Smooth muscle cell (in vitro differentiated cells): ENCODE measurements around the gene TAF1C. TPM values are rescaled to one million over a fixed set of nuclear protein-coding genes. Genes with fewer than 3 reads are reported as not detected.

Experiments used
- DNase-seq: peaks from one replicate; lab custom pipeline; 2025; ENCODE audit not compliant: unreplicated experiment; lab: John Stamatoyannopoulos, UW
- H2AFZ ChIP-seq: fragments of 200-600 bp; sonication (generic); 2 replicates; pipeline ENCODE4 v1.6.0; 2016; ENCODE audit warnings: antibody characterized with exemption, low read depth, mild to moderate bottlenecking
- H3F3A ChIP-seq: fragments of 200-600 bp; sonication (generic); 2 replicates; pipeline ENCODE4 v1.6.0; 2017; ENCODE audit warnings: antibody characterized with exemption, low read depth
- H3K27ac ChIP-seq: fragments of 200-600 bp; sonication (generic); 2 replicates; pipeline ENCODE4 v1.5.1; 2016; ENCODE audit warnings: low read depth, mild to moderate bottlenecking
- H3K27me3 ChIP-seq: fragments of 200-600 bp; sonication (generic); 2 replicates; pipeline ENCODE4 v1.6.1; 2016; ENCODE audit warnings: low read depth, mild to moderate bottlenecking
- H3K36me3 ChIP-seq: fragments of 200-600 bp; sonication (generic); 2 replicates; pipeline ENCODE4 v1.5.1; 2016; ENCODE audit warnings: low read depth
- H3K4me1 ChIP-seq: fragments of 200-600 bp; sonication (generic); 2 replicates; pipeline ENCODE4 v1.5.1; 2016; ENCODE audit warnings: low read depth
- H3K4me2 ChIP-seq: fragments of 200-600 bp; sonication (generic); 2 replicates; pipeline ENCODE4 v1.6.0; 2016; ENCODE audit warnings: mild to moderate bottlenecking
- H3K4me3 ChIP-seq: fragments of 200-600 bp; sonication (generic); 2 replicates; pipeline ENCODE4 v1.5.1; 2016; ENCODE audit warnings: mild to moderate bottlenecking
- H3K79me2 ChIP-seq: fragments of 200-600 bp; sonication (generic); 2 replicates; pipeline ENCODE4 v1.6.0; 2016; ENCODE audit warnings: low read depth, mild to moderate bottlenecking
- H3K9ac ChIP-seq: fragments of 200-600 bp; sonication (generic); 2 replicates; pipeline ENCODE4 v1.6.0; 2016; ENCODE audit warnings: low read depth
- H3K9me3 ChIP-seq: fragments of 200-600 bp; sonication (generic); replicated peaks from 2 replicates; pipeline ENCODE4 v1.5.1; 2016; ENCODE audit warnings: low read depth
- H4K20me1 ChIP-seq: fragments of 200-600 bp; sonication (generic); 2 replicates; pipeline ENCODE4 v1.6.0; 2016; ENCODE audit warnings: low read depth
- WGBS: methylation state at CpG from one replicate; pipeline ENCODE4 v1.1.7; 2016; ENCODE audit warnings: low lambda C conversion rate; 5-methylcytosine and 5-hydroxymethylcytosine counted together
- polyA plus RNA-seq: library from polyadenylated mRNA; unstranded; fragments of >200 nt; fragmentation: Nextera tagmentation; extraction: Ambion mirVana; gene quantifications from 2 replicates; pipeline ENCODE4 v1.2.1, GENCODE V29; 2016
- total RNA-seq: library from RNA; depleted of rRNA; stranded (reverse); fragments of >200 nt; gene quantifications from 2 replicates; pipeline ENCODE4 v1.2.3, GENCODE V29; 2014
- TF ChIP-seq, protein P1 (sequence below): fragments of 200-600 bp; sonication (generic); IDR thresholded peaks from 2 replicates; pipeline ENCODE4 v1.5.1; 2017; ENCODE audit warnings: borderline replicate concordance, mild to moderate bottlenecking, antibody characterized with exemption; ENCODE audit not compliant: insufficient read depth, poor library complexity, severe bottlenecking

TAF1C gene
- total and polyA plus RNA-seq, 2 experiments from 2014 or later, result 17.1 to 35.5 TPM

DNA sequence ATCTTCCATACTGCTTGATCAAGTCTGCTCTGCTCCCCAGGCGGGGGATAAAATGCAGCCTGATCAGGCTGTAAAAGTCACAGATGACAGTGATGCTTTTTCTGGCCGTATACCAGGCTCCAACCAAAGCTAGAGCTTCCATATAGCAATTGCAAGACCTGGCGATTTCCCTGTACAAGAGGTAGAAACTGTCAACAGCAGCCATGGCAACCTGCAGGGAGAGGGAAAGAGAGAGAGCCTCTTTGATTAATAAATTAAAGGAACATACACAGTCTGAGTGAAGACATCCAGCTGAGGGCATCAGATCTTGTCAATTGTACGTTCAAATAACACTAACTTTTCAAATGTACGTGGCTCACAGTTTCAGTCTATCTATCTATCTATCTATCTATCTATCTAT lies 55.7 kb downstream of the TAF1C start:
- 87% methylated on average over 5 of the region's 5 CpGs for WGBS
- TF ChIP-seq, protein P1, sequence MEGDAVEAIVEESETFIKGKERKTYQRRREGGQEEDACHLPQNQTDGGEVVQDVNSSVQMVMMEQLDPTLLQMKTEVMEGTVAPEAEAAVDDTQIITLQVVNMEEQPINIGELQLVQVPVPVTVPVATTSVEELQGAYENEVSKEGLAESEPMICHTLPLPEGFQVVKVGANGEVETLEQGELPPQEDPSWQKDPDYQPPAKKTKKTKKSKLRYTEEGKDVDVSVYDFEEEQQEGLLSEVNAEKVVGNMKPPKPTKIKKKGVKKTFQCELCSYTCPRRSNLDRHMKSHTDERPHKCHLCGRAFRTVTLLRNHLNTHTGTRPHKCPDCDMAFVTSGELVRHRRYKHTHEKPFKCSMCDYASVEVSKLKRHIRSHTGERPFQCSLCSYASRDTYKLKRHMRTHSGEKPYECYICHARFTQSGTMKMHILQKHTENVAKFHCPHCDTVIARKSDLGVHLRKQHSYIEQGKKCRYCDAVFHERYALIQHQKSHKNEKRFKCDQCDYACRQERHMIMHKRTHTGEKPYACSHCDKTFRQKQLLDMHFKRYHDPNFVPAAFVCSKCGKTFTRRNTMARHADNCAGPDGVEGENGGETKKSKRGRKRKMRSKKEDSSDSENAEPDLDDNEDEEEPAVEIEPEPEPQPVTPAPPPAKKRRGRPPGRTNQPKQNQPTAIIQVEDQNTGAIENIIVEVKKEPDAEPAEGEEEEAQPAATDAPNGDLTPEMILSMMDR, result no peak
- no peak for DNase-seq

More for the DNA sequence above, 55.7 kb downstream of the TAF1C start:
- no peak overlapping the region for H3K4me2 ChIP-seq
- no peaks in the 10 kb centered on the region for H3K36me3 ChIP-seq
- H3K9me3 ChIP-seq, result no peaks in the 10 kb centered on the region
- H3K27ac ChIP-seq, result no peak overlapping the region
- H2AFZ ChIP-seq, result no peak overlapping the region
- H3K9ac ChIP-seq, result no peak overlapping the region
- H3F3A ChIP-seq, result no peaks in the 10 kb centered on the region
- H4K20me1 ChIP-seq, result peaks cover 22% of the 10 kb centered on the region
- H3K79me2 ChIP-seq, result peaks cover 11% of the 10 kb centered on the region
- H3K4me1 ChIP-seq, result peaks cover 13% of the 10 kb centered on the region
- no peak overlapping the region for H3K4me3 ChIP-seq
- H3K27me3 ChIP-seq, result no peaks in the 10 kb centered on the region

Other genes with a start within 250 kb of the TAF1C start
- 5.1 and 8.9 TPM in 2 replicates for gene OSGIN1, start 233.8 kb downstream of the TAF1C start, total RNA-seq
- 12.4 and 13.8 TPM in 2 replicates for gene OSGIN1, start 233.8 kb downstream of the TAF1C start, polyA plus RNA-seq
- gene NECAB2, start 218.8 kb downstream of the TAF1C start, total RNA-seq, result 0.13 and 0.22 TPM in 2 replicates
- 0.83 and 1.7 TPM in 2 replicates for gene NECAB2, start 218.8 kb downstream of the TAF1C start, polyA plus RNA-seq
- gene SLC38A8, start 144.3 kb downstream of the TAF1C start, total RNA-seq, result not detected in 2 replicates
- not detected in 2 replicates for gene SLC38A8, start 144.3 kb downstream of the TAF1C start, polyA plus RNA-seq
- gene MBTPS1, start 70.1 kb downstream of the TAF1C start, total RNA-seq, result 51.9 and 52.2 TPM in 2 replicates
- gene MBTPS1, start 70.1 kb downstream of the TAF1C start, polyA plus RNA-seq, result 60.6 and 68.9 TPM in 2 replicates
- gene HSDL1, start 41.9 kb downstream of the TAF1C start, total RNA-seq, result 27.3 and 32.6 TPM in 2 replicates
- gene HSDL1, start 41.9 kb downstream of the TAF1C start, polyA plus RNA-seq, result 15.4 and 20.4 TPM in 2 replicates
- 0.09 TPM in 1 of 2 replicates, not detected in the other for gene DNAAF1, start 41.7 kb downstream of the TAF1C start, total RNA-seq
- gene DNAAF1, start 41.7 kb downstream of the TAF1C start, polyA plus RNA-seq, result 0.06 TPM in 1 of 2 replicates, not detected in the other
- gene ADAD2, start 4.1 kb upstream of the TAF1C start, total RNA-seq, result not detected in 2 replicates
- 0.48 TPM in 1 of 2 replicates, not detected in the other for gene ADAD2, start 4.1 kb upstream of the TAF1C start, polyA plus RNA-seq
- not detected in 2 replicates for gene KCNG4, start 53.0 kb upstream of the TAF1C start, total RNA-seq
- gene KCNG4, start 53.0 kb upstream of the TAF1C start, polyA plus RNA-seq, result not detected in 2 replicates
- 150 and 176 TPM in 2 replicates for gene WFDC1, start 107.8 kb upstream of the TAF1C start, total RNA-seq
- 249 and 362 TPM in 2 replicates for gene WFDC1, start 107.8 kb upstream of the TAF1C start, polyA plus RNA-seq
- gene ATP2C2, start 181.5 kb upstream of the TAF1C start, total RNA-seq, result 3.1 and 3.2 TPM in 2 replicates
- gene ATP2C2, start 181.5 kb upstream of the TAF1C start, polyA plus RNA-seq, result 1.6 and 4.1 TPM in 2 replicates